ENCODE results near the gene MPND. TPM values are rescaled to one million over a fixed set of nuclear protein-coding genes. Genes with fewer than 3 reads are reported as not detected.
A peak's percentile ranks its signal among the peaks of the same experiment; 100 is the strongest.

MPND gene
- total RNA-seq, 6 donors from 2014 or later: 7.7 to 37.1 (median 15.6) TPM

- H3K4me1 ChIP-seq: peaks cover 35 to 45% (median 40%) of the 10 kb centered on the region in 4 donors
- no peak for DNase-seq
- peaks cover 22 to 58% (median 38%) of the 10 kb centered on the region in 4 donors for H3K36me3 ChIP-seq
Measured at GRCh38 chr19:4367336-4367723, 24.0 kb downstream of the MPND start.

GRCh38 chr19:4367781-4368127 lies 24.4 kb downstream of the MPND start:
- no peak for ATAC-seq (ENCODE audit: low FRiP score in 2 of 2)
- Histone ChIP-seq H3K27ac (peak overlapping the region; percentile 79 to 87 (median 80)), H3K4me1 (peaks cover 36 to 49% (median 44%) of the 10 kb centered on the region in 4 donors)

More at GRCh38 chr19:4367336-4367723, 24.0 kb downstream of the MPND start:
- H3K27ac ChIP-seq: peak overlapping the region in 2 of 4 donors; percentile 79 to 81
- no peak for TF ChIP-seq POLR2A (IDR thresholded peaks at IDR 0.05)
- TF ChIP-seq EP300 (IDR thresholded peaks at IDR 0.05): no peak
- no peak for TF ChIP-seq CTCF (IDR thresholded peaks at IDR 0.05)
- no peak for TF ChIP-seq POLR2AphosphoS5 (IDR thresholded peaks at IDR 0.05)
- no peak for ATAC-seq (ENCODE audit: low FRiP score in 2 of 2)
- 84 to 87% methylated on average over 2 to 10 of the region's 10 CpGs for WGBS, 2 donors
- H3K4me3 ChIP-seq: no peak overlapping the region
- H3K9me3 ChIP-seq: no peaks in the 10 kb centered on the region
- H3K27me3 ChIP-seq: no peaks in the 10 kb centered on the region

GRCh38 chr19:4368128-4368820 lies 24.9 kb downstream of the MPND start:
- H3K4me1 ChIP-seq: peaks cover 41 to 54% (median 50%) of the 10 kb centered on the region in 4 donors
- peak overlapping the region; percentile 79 to 87 (median 80) for H3K27ac ChIP-seq
- peak in 1 of 2 donors; percentile 6 for ATAC-seq (ENCODE audit: low FRiP score in 2 of 2)
- no peak overlapping the region for H3K4me3 ChIP-seq
- WGBS, 2 donors: 62 to 70% methylated on average over 4 to 19 of the region's 19 CpGs
- peaks cover 13 to 49% (median 29%) of the 10 kb centered on the region in 4 donors for H3K36me3 ChIP-seq
- H3K9me3 ChIP-seq: no peaks in the 10 kb centered on the region
- TF ChIP-seq POLR2A (IDR thresholded peaks at IDR 0.05): no peak
- no peak for TF ChIP-seq EP300 (IDR thresholded peaks at IDR 0.05)
- no peak for TF ChIP-seq POLR2AphosphoS5 (IDR thresholded peaks at IDR 0.05)
- no peaks in the 10 kb centered on the region for H3K27me3 ChIP-seq
- peak in 1 of 2 donors; percentile 70 for DNase-seq

More at GRCh38 chr19:4367781-4368127, 24.4 kb downstream of the MPND start:
- Histone ChIP-seq H3K9me3 (no peaks in the 10 kb centered on the region), H3K27me3 (no peaks in the 10 kb centered on the region), H3K36me3 (peaks cover 18 to 54% (median 34%) of the 10 kb centered on the region in 4 donors), H3K4me3 (no peak overlapping the region)
- TF ChIP-seq POLR2AphosphoS5 (IDR thresholded peaks at IDR 0.05): no peak
- TF ChIP-seq POLR2A (IDR thresholded peaks at IDR 0.05): no peak
- no peak for TF ChIP-seq CTCF (IDR thresholded peaks at IDR 0.05)
- no peak for TF ChIP-seq EP300 (IDR thresholded peaks at IDR 0.05)
- 86 to 100% methylated on average over 2 to 13 of the region's 13 CpGs for WGBS, 2 donors
- no peak for DNase-seq

GRCh38 chr19:4369109-4369887 lies 25.9 kb downstream of the MPND start:
- peaks cover 5 to 39% (median 18%) of the 10 kb centered on the region in 4 donors for H3K36me3 ChIP-seq
- H3K27me3 ChIP-seq: no peaks in the 10 kb centered on the region
- peak; percentile 84 to 88 for DNase-seq
- H3K4me3 ChIP-seq: peak overlapping the region in 3 of 4 donors; percentile 26 to 40 (median 39)
- WGBS, 2 donors: 9 to 25% methylated on average over 12 to 16 of the region's 25 CpGs
- no peaks in the 10 kb centered on the region for H3K9me3 ChIP-seq
- peak; percentile 63 to 73 for ATAC-seq (ENCODE audit: low FRiP score in 2 of 2)
- peaks cover 52 to 64% (median 60%) of the 10 kb centered on the region in 4 donors for H3K4me1 ChIP-seq
- H3K27ac ChIP-seq: peak overlapping the region; percentile 79 to 87 (median 80)
- TF ChIP-seq CTCF (IDR thresholded peaks at IDR 0.05) (no peak), POLR2A (IDR thresholded peaks at IDR 0.05) (peak in 1 of 4 donors; percentile 42), EP300 (IDR thresholded peaks at IDR 0.05) (no peak), POLR2AphosphoS5 (IDR thresholded peaks at IDR 0.05) (peak; percentile 7 to 55)

GRCh38 chr19:4369888-4370260 lies 26.5 kb downstream of the MPND start:
- Histone ChIP-seq H3K27ac (peak overlapping the region; percentile 79 to 87 (median 80)), H3K27me3 (no peaks in the 10 kb centered on the region), H3K4me3 (peak overlapping the region in 2 of 4 donors; percentile 39 to 40), H3K36me3 (peaks cover 5 to 34% (median 16%) of the 10 kb centered on the region in 4 donors), H3K4me1 (peaks cover 57 to 70% (median 66%) of the 10 kb centered on the region in 4 donors), H3K9me3 (no peaks in the 10 kb centered on the region)
- DNase-seq (peak; percentile 72 to 90), ATAC-seq (ENCODE audit: low FRiP score in 2 of 2) (peak; percentile 27 to 46)
- peak in 5 of 6 experiments; percentile 12 to 68 (median 53) for TF ChIP-seq CTCF (IDR thresholded peaks at IDR 0.05)
- TF ChIP-seq POLR2A (IDR thresholded peaks at IDR 0.05): no peak
- no peak for TF ChIP-seq POLR2AphosphoS5 (IDR thresholded peaks at IDR 0.05)
- no peak for TF ChIP-seq EP300 (IDR thresholded peaks at IDR 0.05)
- 46 to 59% methylated on average over 10 to 17 of the region's 21 CpGs for WGBS, 2 donors
